COR-L47 (cell line): Measurements from ENCODE around the gene AFF2.

ENCODE experiments used
- DNase-seq: peaks from one replicate; lab custom pipeline; 2025; lab: John Stamatoyannopoulos, UW

Gene AFF2

DNA sequence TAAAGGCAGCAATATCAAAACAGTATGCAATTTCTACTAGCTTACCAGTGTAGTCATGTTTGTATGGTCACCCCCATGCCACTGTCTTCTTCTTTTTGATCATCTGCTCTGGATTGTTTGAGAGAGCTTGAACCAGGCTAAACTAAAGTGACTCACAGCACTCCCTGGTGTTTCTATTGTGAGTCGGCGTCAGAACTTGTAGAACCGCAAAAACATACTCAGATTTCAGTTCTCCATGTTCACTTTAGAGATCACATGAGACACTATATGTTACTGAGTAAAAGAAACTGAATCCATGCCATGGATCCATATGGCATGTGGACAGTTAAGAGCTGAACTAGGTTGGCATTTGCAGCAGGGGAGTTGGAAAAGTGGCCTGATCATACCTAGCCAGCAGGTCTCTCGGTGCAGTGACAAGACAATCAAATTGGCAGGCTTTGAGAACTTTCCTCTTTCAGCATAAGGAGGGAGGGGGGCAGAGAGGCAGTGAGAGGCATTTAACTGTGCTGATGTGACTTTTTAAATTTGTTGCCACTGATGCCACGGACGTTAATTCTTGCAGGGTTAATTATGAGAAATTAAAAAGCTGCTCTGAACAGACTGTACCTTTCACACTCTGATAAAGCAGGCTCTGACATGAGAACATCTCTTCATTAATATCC, 88.4 kb downstream of the AFF2 start:
- DNase-seq, result no peak

DNA sequence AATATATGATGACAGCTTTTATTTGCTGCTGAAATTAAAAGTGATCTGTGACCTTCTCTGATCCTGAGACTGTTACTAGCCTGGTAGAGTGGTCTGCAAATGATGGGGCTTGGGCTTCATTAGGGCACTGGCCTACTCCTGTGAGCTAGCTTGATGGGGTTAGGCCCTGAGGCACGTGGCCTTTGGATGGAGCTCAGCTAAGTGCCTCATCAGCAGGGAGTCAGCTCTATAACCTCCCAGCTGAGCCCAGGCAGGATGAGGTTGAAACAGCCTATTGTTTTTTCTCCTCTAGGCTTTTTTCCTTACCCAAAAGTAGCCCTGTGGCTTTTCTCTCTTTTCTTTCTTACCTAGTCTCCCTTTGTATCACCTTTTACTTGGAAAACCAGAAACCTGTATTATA, 92.2 kb downstream of the AFF2 start:
- DNase-seq, result no peak

DNA sequence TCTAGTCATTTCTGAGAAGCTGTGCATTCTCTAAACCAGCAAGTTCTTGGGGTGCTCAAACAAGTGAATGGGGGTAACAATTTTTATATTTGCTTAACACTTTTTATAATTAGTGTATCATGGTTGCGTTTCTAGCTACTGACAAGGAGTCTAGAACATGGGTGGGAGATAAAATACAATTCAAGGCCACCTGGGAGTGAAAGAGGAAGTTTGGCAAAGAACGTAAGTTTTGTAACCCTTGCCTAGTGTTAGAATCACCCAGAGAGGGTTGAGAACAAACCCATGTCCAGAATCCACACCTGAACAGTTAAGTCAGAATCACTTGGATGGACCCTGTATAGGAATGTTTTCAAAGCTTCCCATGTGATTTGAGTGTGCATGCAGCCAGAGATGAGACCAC, 92.7 kb downstream of the AFF2 start:
- DNase-seq, result no peak

DNA sequence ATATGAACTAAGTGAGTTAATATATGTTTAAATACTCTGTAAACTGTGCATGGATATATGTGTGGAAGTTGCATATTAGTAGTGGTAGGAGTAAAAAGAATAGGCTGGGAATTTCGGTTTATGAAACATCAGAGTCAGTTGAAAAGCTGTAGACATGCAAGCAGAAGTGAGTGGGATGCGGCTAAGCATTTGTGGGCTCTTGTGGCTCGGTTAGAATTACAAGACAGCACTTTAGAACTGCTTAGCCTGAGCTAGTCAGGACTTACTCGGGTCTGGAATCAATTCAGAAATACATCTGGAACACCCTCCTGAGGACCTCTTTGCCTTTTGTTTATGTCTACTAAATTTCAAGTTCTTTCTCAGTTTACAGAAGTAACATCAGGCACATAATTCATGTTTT, 93.6 kb downstream of the AFF2 start:
- DNase-seq, result no peak

DNA sequence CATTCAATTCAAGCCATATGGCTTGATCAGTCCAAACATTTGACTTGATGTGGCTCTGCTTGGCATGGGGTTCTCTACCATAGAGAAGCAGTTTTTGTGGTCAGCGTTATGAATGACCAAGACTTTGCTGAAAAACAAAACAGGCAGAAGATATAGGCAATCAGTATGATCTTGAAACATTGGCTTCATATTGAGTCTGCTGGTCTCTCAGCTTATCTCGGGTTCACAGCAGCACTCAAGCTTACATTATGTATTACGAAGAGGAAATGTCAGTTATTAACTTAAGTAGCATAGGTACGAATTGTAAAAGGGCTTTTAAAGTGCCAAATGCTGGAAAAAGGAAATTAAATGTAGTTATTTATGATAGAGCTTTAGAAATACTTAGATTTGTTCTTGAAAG, 99.0 kb downstream of the AFF2 start:
- DNase-seq, result no peak

DNA sequence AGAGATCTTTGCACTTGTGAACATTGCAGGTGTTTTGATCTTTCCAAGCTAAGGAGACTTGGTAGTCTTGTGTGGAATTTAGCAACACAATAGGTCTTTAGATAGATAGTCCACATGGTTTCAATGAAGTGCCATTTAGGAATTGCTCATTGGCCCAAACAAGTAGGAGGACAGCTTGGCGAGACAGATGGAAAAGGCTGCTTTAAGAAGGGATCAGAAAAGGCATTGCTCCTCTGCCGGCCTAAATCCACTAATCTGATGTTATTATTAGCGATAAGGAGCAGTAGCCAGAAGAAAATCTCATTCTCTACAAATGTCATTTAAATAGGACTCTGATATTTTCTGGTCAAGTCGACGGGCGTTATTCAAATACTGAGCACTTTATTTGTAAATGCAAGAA, 99.7 kb downstream of the AFF2 start:
- no peak for DNase-seq

DNA sequence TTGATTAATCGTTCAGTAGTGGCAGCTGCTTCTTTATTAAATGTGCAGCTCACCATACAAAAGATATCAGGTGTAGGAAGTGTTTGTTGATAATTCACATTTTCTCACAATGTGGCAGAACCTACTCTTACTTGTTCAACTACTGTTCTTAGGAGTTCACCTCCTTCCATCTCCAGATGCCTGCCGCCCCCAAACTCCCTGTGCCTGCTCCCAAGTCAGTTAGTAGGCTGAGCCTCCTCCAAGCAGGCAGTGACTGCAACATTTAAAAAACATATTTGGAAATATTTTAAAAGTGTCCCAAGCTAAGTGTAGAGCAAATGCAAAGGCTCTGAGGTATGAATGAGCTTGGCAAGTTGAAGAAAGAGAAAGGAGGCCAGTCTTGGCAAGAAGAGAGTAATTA, 100.2 kb downstream of the AFF2 start:
- no peak for DNase-seq

DNA sequence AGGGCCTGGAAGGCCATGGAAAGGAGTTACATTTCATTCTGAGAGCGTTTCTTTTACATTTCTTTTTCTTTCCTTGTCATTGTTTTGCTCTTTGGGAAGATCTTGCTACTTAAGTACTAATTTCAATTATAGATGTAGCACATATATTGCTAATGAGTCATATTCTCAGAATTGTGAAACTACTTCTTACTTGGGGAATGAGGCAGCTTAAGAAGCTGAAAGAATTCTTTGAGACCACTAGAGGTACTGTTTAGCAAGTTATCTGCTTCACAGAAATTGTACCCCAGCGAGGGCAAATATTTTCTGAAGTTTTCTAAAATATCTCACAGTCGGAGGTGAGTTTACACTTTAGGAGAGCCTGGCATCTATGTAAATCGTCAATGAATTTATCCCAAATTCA, 100.6 kb downstream of the AFF2 start:
- DNase-seq, result no peak

DNA sequence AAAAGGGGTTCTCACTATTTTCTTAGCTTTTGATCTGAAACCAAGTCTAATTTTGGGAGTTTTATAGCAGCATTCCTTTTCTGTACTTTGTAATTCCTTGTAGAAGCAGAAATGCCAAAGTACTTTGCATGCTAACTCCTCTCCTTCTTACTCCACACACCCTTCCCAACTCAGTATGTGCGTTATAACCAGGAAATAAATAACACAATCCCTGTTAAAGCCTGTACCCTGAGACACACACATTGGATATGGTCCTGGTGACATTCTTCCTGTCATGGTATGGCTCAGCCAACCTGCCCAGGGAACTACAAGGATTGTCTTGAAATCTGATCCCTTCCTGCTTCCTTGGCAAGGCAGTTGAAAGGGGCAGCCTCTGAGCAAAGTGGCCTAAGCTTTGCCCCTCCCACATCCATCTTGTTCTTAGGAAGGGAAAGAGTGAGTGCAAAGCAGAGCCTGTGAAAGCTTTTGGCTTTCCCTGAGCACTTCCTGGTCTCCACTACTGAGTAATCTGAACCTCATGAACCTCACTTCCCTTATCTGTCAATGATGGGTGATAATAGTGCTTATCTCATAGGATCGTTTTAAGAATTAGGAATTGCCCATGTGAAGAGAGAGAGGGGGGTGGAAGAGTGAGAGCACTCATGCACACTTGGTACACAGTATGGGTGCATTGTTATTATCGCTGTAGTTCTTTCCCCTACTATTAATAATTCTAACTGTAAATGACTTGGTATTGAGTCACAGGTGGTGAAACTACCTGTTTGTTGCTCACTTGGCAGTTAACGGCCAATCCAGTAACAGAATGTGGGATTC, 109.3 kb downstream of the AFF2 start:
- DNase-seq, result no peak

DNA sequence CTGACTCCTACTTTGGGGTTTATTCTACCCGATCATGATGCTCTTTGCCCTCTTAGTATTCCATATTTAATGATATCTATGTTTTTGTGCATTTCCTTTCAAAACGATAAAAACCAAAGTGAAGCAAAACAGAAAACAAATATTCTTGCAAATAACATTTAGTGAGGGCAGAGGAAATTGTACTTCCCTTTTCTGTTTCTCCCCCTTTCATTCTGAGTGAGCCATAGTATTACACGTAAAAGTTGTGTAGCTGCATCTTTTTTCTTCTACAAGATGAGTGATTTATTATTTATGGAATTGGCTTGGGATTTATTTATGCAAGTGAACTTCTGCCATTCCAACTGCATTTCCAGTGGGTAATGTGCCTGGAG, 109.9 kb downstream of the AFF2 start:
- DNase-seq, result no peak

DNA sequence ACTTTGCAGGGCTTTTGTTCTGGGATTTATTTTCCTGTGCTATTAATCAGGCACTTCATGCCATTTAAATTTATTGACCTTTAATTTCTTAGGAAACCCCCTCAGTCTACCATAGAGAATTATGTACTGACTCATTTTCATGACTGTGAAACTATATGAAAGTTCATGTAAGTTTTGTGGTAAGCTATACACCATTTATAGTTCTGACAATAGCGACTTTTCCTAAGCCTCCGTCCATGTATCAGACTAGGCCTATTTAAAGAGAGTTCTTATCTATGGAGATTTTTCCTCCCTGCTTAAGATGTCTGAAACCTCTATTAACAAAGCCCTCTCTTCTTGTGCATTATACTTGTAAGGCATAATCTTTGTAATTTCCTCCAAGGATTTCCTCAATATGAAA, 111.6 kb downstream of the AFF2 start:
- no peak for DNase-seq

DNA sequence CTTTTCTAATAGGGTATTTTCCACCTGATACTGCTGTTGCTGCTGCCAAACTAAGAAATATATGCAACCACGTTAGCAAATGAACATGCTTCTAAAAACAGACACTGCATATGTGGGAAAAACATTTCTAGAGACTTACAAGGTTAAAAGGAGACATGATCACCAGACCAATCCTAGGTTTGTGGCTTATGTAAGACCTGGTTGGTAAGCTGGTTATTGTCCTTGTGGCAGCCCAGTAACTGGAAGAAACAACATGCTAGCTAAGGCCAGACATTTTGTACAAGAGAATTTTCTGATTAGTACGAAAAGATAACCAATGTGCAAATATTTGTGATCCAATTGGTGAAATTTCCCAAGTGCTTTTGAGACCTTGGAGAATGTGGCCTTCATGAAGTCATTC, 112.0 kb downstream of the AFF2 start:
- no peak for DNase-seq

DNA sequence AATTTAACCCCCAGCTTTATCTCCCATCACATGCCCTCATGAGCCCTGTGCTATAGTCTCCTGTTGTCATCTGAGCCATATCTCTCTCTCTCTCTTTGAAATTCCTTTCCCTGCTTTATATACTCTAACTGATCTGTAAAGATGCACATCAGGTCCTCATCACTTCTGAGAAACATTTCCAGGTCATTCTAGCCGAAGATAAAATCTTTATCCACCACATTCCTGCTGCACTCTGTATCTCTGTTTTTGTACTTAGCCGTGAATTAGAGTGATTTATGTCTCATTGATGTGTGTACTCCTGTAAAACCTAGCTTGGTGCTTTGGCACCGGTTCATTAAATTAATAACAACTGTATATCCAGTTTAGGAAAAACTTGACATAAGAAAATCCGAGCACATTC, 113.2 kb downstream of the AFF2 start:
- DNase-seq, result no peak

DNA sequence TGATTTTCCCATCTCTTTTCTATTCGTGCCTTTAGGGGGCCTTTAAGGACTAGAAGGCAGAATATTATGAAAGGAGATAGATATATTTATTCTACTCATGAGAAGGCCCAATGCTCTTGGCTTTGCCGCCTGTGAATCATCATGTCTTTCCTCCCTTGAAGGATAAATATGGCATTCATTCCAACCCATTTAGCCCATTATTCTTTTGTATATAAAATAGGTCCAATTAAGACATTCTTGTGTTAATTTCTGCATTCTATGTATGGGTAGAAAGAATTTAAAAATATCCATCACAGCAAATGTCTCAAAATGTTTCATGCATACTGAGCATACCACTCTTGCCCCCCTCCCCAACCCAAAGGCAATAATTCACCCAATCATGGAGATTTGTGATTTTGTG, 115.1 kb downstream of the AFF2 start:
- no peak for DNase-seq

DNA sequence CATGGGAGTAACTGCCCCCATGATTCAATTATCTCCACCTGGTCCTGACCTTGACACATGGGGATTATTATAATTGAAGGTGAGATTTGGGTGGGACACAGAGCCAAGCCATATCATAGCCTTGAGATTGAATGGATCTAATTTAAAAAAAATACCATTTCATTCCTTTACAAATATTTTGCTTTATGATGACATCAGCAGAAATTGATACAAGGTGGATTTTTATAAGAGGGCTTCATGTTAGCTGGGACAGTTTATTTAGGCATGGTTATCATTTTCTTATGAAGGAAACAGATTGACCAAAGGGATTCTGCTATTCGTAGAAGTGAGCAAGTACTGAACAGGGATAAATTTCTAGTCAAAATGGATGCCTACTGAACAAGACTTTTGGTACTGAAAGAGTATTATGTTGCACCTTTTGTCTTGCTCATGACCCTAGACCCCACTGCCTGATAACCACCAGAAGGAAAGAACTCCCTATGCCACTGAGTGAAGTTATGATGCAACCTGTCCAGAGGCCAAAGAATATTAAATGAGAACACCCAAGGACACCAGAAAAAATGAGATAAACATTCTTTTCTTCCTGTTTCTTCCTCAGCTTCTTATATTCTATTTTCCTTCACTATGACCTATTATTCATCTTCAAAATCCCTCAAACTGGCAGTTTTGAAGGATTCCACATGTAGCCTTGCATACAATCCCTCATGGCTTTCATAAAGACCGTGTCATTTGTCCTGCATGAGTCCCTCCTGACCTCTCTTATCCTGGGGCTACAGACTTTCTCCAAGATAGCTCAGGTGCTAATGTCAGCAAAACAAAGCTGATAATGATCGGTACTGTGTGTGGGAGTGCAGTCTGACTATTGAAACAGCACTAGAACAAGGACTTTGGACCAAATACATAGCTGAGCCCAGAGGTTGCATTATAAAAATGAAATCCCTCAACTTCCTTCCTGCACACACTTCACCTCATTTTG, 118.3 kb downstream of the AFF2 start:
- DNase-seq, result no peak

DNA sequence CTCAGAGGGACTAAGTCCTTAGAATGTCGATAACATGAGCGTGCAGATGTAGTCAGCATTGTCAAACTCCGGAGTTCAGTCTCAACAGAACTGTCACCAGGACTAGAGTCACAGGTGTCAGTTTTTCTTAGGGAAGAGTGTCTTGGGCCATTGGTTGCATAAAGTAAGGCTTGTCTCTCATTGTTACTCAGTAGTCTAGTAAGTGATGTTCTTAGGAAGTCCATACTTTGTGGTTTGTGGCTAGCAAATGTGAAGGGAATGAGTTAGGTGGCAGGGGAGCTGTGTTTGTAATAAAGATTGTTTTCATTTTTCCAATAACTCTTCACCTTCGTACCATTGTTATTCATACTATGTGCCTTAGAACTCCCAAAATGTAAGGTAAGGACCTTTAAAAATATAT, 119.6 kb downstream of the AFF2 start:
- no peak for DNase-seq

DNA sequence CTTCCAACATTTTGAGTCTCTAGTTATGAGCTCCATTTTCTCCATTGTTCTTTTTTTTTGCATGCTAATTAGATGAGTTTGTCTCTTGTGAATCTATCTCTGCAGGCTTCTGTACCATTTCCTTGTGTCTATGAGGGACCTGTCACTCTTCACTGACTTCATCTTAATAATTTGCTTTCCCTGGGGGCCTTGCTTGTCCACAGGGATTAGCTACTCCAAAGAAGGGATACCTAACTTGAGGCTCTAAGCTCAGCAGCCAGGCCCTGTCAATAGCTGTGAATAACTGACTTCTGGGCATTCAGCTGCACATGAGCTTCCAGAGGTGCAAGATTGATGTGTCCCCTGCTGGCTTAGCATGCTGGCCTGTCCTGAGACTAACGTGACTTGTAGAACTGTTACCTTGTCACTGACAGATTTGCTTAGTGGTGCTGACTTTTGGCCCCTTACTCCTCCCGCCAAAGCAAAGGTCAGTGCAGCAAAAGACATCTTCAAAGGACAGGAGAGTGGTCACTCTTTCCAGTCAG, 124.6 kb downstream of the AFF2 start:
- DNase-seq, result no peak

DNA sequence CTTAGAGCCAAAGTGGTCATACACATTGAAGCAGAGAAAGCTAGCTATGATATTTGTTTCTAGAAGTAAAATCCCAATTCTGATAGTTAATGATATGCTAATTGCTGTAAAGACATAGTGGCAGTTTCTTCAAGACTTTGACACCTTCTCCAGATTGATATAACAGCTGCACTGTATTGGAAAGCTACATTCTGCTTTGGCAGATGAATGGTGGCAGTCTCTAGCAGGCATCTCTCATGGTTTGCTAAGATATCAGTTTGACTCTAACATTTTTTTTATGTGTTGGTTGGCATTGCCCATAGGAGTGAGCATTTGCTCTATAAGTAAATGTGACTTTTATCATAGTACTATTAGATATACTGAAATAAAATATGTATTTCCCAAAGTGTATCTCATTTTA, 128.2 kb downstream of the AFF2 start:
- no peak for DNase-seq

DNA sequence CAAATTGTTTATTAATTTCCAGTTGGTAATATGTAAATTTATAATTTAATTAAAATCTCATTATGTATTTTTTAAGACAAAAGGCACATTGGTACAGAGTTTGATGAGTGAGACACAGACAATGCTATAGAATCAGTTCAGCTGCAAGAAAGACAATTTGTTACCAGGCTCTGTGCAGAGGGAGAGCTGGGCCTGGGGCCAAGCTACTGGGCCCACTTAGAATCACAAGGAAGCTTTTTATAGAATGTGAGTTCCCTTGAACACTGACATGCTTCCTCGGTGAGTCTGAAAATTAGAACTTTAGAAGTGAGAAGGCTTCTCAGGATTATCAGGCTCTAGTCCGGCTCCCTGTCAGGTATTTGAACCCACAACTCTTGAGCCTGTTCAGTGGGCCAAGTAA, 129.0 kb downstream of the AFF2 start:
- no peak for DNase-seq

DNA sequence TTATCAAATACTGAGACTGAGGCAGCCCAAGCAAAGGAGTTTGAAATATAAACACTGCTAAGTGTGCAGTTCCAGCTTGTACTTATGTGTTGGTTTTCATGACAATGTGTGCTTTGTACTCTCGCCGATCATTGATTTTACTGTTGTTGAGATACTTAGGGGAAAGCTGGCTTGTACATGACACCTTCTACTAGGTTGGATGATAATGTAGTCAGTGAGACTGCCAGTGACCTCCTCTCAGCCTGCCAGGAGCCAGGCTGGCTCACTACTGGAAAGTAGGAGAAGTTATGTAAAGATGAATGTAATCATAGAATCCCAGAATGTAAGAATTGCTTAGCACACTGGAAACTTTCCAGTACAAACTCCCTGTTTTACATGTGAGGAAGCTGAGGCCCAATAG, 132.0 kb downstream of the AFF2 start:
- no peak for DNase-seq

DNA sequence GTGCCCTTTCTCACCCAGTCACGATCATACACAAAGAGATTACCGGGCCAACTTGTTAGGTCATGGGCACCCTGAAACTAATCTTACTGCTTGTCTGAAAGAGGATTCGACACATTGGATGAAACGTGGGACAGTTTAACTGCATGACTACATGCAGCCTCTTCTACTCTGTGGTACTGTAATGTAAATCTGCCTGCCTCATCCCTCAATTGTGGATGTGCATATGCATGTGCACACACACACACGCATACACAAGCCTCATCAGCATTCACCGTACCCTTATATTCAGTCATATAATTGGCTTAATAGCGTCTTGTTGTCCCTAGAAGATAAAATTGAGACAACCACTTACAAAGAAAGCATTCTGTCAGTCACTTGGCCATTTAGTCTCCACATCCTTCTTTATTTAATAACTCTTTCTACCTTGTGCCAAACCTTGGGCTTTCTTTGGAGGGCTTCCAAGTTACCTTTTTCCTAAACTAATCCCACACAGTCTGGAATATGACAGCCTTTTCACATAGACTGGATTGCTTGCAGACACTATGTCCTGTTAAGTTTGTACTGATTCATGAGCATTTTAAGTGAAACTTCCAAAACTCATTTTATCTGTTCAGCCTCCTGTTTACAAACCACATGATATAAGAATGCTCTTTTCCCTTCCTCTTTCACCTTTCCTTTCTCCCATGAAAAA, 132.9 kb downstream of the AFF2 start:
- no peak for DNase-seq

DNA sequence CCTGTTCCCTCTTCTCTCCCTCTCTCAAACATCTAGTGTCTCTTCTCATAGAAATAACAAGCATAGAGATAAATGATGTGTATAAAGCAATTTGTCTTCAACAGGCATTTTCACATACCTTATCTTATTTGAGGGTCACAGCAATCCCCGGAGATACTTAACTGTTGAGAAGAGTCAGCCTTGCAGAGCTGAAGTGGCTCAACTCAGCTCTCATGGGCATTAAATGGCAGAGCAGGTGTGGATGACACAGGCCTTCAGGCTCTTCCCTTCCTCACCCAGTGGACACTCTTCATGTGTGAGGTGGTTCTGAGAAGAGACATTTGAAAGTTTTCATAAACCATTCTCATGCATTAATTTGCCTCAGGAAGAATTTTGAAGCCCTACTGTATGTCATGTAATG, 134.2 kb downstream of the AFF2 start:
- no peak for DNase-seq
